SK-N-MC (cell line): ENCODE results near the gene KCNE4.

Source experiments
- EZH2 ChIP-seq: fragments of 200-600 bp; sonication (generic); IDR thresholded peaks from one replicate; pipeline ENCODE4 v1.6.1; 2017; ENCODE audit warnings: antibody characterized with exemption
- POLR2AphosphoS5 ChIP-seq: IDR thresholded peaks from 2 replicates; pipeline ENCODE4 v1.6.1; 2012; ENCODE audit warnings: mild to moderate bottlenecking, low read depth, low read length, borderline replicate concordance

GRCh38 chr2:223039618-223040017, 12.4 kb upstream of the KCNE4 start:
- TF ChIP-seq EZH2: no peak
- no peak for TF ChIP-seq POLR2AphosphoS5
